HG03520 (cell line): ENCODE data around the gene PBX1.

Source experiments
- ATAC-seq: cut with Tn5 transposase; IDR thresholded peaks from one replicate; pipeline ENCODE4 v1.9.1; 2021; ENCODE audit warnings: mild to moderate bottlenecking, moderate library complexity; ENCODE audit not compliant: unreplicated experiment

PBX1 gene

DNA sequence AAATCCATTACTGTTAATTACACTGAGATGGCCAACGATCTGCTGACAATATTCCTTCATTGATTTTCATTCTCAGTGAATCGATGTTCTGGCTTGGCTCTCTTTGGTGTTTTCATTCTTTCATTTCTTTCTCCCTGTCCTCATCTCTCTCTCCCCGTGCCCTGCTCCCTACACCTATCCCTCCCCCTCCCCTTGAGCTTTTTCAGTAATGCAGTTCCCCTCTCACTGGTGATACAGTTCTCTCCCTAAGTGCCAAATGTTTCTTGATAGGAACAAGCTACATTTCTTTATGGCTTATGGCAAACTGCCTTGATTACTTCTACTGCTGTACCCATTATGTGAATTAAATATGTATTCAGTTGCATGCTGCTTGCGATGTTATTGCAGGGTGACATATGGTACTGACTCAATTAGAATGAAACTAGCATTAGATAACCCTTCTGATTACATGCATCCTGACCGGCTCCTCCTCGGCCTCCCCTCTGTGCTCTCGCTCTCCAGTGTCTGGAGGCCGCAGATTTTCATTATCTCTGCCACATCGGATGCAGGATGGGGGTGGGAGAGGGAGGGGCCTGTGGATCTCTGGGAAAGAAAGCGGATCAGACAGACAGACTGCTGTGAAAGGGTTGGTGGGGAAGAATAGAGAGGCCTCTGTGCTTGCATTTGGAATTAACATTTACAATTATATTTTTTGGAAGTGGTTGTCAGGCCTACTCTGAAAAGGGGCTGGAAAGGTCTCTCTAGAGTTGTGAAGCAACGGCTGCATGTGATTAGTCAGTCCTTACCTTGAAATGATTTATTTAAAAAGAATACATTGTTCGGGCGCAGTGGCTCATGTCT, 130.9 kb downstream of the PBX1 start:
- ATAC-seq = no peak

DNA sequence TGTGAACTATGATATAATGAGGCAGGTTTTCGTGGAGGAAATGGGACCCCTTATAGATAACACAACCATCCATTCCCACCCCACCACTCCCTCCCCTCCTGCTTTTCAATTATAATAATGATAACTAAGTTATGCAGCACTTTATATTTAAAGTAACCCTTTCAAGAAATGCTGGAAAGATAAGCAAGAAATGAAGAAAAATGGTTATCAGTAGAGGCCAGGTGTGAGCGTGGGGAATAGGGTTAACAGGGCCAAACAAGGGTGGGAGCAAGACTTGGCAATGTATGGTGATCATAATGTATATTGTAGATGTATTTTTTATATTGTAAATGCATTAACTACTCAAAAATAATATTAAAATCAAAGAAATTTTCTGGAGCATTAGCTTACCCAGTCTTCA, 133.4 kb downstream of the PBX1 start:
- ATAC-seq = no peak

DNA sequence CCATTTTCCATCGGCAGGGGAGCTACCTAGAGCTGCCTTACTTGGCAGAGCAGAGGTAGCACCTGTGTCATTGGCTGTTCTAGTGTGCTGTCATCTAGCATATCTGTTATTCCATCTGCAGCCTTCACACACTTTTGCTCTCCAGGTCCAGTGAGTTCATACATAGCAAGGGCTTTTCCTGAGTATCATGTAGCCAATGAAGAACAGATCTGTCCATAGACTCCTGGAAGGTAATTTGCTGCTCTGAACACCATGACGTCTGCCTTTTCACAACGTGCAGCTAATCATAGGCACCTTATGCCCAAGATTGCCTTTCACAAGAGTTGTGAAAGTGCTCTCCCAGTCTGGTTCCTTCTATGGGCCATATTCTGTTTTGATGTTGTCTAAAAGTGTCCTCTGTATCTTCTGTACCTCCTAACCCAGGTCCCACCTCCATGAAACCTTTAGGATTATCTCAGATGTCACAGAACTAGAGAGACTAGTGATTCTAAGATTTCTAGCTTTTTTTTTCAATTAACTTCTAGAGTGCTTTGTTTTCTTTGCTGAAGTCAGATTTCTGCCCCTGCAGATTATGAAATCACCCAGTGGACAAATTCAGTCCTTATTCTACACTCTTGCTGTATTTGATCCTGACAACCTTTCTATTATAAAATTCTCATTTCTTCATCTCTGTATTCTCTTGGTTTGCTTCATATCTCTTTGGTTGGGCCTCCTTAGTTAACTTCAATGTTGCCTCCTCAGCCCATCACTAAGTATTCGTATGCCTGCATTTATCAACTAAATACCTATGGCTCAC, 134.8 kb downstream of the PBX1 start:
- ATAC-seq = no peak

DNA sequence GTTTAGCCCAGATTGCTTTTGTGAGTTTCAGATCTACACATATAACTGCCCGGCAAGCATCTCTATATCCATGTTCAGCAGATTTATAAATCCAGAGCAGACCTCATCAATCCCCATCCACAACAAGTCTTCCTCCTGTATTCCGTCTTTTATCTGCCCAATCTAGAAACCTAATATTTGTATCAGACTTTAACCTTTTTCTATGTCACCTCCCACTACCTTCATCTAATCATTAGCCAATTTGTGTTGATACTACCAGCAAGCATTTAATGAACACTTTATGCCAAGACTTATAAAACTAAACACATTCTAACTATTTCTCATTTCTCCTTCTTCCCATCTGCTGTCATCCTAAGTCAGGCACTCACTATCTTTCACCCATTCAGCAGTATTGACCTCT, 135.5 kb downstream of the PBX1 start:
- no peak for ATAC-seq

DNA sequence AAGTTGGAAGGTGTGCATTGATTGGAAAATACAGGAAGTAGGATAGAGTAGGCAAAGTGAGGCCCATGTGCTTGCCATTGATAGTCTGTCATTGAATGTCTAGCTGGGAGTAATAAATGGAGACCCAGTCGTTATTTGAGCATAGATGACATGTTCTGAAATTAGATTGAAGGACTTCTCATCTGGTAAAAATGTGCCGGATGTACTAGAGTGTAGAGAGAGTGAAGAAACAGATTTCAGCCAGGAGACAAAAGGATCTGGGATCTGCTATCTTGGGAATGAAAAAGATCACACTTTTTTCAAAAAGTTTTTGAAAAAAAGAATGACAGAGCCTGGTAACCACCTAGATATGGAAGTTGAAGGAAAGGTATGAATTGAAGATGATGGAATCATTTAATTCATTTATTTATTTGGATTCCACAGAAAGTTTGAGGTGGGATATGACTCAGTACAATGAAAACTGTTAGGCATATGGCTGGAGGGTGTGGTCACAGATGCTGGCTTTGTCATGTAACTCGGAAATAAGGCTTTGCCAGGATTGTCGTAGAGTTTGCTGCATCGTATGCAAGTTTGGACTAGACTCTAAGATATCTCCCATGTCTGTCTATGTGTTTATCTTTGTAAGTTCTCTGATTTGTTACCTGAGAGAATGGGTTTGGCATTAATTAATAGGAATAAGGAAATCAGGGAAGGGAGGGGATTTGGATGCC, 137.1 kb downstream of the PBX1 start:
- ATAC-seq = no peak

DNA sequence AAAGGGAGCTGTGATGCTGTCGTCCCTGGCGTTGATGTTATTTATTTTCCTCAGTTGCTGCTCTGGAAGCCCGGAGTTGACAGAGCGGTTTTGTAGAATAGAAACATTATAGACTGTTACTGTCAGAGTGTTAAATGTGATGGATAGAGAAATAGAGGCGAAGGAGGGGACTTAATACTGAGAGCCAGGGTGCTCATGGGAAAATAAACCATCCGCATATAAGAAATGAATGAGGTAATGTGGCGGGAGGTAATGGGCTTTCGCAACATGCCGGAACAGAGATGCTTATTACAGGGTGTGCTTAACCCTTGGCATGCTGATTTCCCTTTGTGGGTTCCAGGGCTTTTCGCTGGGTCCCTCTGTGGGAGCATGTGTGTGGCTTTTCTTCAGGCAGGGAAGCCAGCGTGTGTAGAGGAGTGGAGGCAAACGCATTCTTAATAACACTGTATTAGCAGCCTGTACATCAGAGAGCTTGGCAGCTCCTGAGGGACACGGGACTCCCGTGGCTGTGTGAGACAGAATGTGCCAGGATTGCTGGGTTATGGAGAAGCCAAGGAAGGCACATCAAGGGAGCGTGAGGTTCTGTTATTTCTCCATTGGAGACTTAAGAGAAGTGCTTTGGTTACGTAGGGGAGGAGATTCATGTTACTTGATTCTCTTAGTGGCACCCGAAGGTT, 141.0 kb downstream of the PBX1 start:
- no peak for ATAC-seq

DNA sequence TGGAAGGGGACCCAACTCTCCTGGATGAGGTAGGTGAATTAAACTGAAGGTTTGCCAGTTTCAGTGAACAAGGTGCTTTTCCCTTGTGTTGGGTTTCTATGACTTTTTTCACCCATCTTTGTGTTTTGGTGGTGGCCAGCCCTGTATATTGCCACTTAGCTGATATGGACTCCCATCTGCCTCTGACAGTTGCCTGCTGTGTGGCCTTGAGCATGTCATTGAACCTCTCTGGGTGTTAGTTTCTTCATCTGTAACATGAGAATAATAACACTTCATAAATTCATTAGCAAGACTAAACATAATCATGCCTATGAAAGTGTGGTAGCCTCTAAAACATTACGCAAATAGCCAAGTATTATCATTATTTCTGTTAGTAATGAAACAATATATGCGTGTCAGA, 141.7 kb downstream of the PBX1 start:
- ATAC-seq = no peak

DNA sequence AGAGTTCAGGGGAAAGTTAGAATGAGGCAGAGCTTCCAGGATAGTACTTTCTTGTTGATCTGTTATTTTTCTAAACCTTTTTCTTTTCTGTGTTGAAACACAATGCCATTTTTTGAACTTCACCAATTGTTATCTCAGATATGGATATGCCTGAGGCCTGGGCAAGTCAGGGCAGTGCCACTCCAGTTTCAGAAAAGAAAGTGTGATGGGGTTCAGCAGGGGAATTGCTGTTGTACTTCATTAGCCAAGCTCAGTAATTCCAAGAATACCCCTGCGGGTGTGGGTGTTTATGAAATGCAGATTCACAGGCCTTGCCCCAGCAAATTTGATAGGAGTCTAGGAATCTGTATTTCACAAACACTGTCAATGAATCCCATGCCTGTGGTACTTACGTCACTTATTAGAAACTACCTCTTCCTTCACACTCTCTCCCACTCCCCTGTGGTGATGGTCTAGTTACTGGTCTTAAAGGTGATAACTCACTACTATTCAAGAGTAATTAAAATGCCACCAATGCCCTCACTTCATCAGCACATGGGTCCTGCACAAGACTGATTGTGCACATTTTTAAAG, 142.3 kb downstream of the PBX1 start:
- ATAC-seq = no peak

DNA sequence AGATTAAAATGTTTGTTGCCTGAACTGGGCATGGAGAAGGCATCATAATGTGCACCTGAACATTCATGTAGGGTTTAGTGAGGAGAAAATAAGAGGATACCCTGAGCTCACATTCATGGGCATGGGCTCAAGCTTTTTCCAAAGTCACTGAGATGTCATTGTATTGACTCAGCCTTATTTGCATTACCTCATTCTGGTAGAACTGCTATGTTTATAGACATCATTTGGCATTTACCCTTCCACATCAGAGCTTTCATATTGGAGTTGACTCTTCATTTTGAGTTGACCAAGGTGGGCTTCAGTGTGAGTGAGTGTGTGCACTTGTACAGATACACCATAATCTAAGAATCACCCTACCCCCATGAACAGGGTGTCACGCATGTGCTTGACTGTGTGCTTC, 143.2 kb downstream of the PBX1 start:
- no peak for ATAC-seq

DNA sequence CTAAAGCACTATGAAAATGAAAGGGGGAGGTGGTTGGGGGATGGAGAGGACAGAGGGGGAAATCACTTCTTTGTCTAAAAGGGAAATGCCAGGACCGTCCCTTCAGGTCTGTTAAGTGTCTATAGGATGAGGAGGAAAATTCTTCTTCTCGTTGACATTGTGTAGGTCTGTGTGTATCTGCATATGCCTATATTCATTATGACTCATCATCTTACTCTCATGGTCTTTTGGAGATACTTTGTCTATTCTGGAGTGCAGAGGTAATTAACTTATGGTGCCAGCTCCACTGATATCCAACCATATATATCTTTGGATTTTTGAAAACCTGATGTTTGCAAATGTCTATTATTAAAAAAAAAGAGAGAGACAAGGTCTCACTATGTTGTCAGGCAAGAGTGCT, 143.7 kb downstream of the PBX1 start:
- ATAC-seq = no peak

DNA sequence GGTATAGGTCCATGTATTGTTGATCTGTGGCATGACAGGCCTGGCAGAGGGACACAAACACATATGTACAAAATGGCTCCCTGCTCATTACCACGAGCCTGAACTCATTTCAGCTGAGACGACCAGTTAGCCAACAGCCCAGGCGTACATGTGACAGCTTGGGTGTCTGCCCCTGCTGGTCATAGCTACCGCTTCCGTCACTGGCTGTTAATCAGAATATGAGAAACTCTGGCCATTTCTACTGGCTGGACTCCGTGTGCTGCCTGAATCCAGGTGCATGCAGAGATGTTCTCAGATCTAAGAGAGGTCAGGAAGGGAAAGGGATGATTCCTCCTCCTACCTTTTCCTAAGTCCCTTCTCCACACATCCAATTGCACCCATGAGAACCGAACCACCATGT, 144.5 kb downstream of the PBX1 start:
- ATAC-seq = no peak

DNA sequence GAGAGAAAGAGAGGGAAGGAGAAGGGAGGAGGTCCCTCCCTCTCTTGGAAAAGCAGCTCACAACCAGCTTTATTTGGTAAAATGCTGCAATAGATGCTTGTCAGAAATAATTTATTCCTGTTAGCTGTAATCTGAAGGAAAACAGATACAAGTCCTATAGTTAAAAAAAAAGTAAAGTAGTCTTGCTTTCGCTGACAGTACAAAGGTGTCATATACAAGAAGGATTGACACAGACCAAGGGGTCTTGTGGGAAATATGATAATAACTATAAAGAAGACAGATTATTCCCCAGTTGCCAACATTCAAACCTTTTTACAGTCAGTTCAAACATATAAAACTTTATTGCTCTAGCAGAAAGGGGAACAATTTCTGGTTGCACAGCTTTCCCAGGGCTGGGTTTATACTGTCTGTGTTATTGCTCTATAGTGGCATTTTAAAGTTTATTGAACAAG, 145.0 kb downstream of the PBX1 start:
- ATAC-seq = no peak

DNA sequence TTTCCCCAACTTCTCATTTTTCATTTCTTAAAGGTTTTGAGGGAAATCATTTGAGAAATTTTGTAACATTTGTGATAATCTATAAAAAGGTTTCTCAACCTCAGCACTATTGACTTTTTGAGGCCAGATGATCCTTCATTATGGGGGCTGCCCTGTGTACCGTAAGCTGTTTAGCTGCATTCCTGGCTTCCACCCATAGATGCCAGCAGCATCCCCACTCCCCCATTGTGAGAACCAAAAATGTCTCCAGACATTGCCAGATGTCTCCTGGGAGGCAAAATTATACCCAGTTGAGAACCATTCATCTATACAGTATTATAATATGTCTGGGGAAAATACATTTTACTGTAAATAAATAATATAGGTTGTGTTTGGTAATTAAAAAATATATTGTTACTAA, 146.0 kb downstream of the PBX1 start:
- ATAC-seq = no peak

DNA sequence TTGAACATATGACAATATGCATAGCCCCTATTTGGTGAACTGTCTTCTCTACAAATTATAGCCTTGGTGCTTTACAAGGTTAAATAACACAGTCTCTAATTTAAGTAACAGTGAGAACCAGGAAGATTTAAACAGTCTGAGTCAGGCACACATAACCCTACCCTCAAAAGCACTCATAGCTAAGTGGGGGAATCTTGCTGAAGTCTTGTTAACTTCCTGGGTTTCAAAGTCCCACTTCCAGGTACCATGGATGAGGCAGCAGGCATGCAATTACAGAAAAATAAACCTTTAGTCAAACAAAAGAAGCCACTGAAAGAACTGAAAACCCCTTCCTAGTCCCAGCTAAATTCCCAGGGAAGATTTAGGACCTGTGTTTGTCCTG, 147.6 kb downstream of the PBX1 start:
- no peak for ATAC-seq

DNA sequence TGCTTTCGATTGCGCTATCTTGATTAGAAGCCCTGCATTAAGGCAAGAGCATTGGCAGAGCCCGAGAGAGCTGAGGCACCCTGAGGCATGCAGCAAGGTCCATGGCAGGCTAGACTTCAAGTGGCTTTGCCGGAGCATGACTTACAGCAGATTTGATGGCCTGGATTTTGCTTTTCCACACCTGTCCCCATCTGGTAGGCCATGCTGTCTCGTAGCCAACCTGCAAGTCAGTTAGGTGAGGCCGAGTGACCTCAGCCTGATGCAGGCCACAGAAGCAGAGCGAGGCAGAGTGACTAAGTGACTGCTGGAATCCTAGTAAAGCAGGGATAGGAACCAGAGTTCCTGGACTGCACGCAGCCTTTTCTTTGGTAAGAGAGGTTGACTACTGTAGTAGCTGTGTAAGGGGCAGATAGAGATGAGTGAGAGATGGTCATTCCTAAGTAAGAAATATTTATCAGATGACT, 148.9 kb downstream of the PBX1 start:
- ATAC-seq = no peak

DNA sequence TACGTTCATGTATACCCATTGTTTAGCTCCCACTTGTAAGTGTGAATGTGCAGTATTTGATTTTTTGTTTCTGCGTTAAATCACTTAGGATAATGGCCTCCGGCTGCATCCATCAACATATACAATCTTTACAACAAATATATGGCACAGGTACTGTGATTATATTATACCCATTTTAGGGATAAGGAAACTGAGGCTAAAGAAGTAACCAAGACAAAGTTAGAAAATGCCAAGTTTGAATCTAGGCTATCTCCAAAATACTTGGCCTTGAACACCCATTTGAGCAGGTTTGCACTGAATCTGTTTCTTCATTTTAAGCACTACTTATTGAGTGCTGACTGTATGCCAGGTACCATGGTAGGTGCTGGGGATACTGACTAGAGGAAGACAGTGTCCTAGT, 149.6 kb downstream of the PBX1 start:
- ATAC-seq = no peak

DNA sequence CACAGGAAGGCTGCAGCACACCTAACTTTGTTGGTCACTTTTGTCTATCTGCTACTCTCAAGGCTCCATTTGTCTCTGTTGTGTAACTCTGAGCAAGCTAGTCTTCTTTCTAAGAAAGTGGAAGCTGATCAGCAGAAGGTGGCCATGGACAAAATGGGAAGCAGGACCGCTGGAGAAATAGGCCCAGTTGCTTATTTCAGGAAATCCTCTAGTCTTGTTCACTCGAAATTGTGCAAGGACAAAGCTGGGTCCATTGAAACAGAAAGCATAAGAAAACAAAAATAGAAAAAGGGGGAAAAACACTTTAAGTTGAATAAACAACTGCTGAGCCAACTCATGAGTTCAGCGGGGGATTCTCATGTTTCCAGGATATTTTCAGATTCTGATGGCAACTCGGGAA, 150.1 kb downstream of the PBX1 start:
- no peak for ATAC-seq

DNA sequence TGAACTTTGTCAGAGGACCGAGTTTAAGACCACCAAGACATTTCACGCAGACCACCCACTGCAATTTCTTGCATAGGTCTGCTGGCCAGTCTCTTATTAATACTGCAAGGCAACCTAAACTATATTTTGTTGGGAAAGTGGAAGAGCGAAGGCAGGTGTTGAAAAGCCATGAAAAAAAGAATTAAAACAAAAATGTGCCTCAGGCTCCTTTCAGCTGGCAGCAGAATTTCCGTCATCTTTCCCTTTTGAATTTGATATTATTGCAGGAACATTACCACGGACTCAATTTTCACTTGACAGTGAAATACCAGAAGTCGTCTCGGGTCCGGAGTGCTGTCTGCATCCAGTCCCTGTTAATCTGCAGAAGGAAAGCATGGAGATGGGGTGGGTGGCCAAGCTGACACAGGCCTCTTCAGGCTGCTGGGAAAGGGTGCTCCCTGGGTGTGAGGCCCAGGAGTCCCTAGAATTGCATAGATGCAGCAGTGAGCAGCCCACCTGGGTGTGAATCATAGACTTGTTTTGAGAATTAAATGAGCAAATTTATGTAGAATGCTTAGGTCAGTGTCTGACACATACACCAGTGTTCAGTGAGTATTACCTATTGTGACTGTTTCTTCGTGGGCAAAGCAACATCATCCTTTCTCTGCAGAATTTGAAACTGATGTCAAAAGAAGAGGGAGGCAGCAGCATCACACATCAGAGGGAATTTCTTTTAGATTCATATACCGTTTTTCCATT, 150.7 kb downstream of the PBX1 start:
- ATAC-seq = no peak

DNA sequence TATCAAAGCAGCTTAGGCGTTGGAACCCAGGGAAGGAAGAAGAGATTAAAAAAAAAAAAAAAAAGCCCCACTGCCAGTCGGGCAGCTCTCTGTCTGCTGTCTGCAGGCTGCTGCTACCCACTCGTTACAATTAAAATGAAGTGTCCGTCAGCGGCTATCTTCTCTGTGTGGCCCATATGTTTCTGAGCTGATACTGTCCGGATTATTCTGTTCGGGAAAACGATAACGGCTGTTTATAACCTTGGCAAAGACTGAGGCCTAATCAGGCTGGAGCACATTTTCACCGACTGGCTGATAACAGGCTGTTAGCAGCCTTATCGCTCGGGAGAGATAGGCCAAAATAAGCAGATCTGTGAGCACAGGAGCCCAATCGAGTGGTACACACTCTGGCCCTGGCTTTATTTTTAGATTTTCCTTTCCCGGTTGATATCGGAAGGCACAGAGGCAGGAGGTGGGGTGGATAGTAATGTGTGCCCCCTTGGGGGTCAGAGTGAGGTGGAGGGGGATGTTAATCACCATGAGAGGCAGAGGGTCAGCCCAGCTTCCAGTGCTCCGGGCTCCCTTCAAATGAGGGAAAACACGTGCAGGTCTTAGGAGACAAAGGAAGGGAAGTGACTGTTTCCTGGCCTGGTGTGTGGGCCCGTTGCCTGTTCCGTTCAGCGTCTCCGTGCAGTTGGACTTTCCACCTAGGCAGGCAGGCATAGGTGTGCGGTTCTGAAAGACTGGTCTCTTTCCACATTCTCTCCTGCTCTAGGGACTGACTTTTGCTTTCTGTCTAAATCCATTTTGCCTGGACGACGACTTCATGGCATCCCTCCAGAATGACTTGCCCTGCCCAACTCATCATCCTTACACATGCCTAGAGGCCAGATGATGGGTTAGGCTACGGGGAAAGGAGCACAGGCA, 153.4 kb downstream of the PBX1 start:
- no peak for ATAC-seq
